ENCODE data around the gene COLEC11. TPM values are rescaled to one million over a fixed set of nuclear protein-coding genes. Genes with fewer than 3 reads are reported as not detected.
"Not testable (repeated sequence)": the region's sequence is repeated elsewhere in the genome, so short reads cannot be mapped to it uniquely, and the experiment has no call there.

Gene COLEC11
- total RNA-seq, 1 experiment from 2014 or later, result 0.39 TPM

- Histone ChIP-seq H3K79me1 (ENCODE audit: insufficient read depth, low read depth, low read length, poor library complexity, severe bottlenecking) (no peaks in the 10 kb centered on the region), H3K4me2 (ENCODE audit: insufficient read depth, insufficient read length, low read length) (no peak overlapping the region), H3K14ac (ENCODE audit: insufficient read depth, low read length) (no peak overlapping the region), H3K23me2 (ENCODE audit: insufficient read length, low read depth, low read length, poor library complexity, severe bottlenecking) (no peaks in the 10 kb centered on the region), H2BK5ac (ENCODE audit: insufficient read length, low read length) (no peak overlapping the region), H3K9ac (ENCODE audit: extremely low read depth, insufficient read length, low read length) (no peak overlapping the region), H3K18ac (ENCODE audit: insufficient read length, low read depth, low read length) (no peak overlapping the region), H3K23ac (ENCODE audit: insufficient read length, low read depth, low read length) (no peak overlapping the region), H2BK15ac (ENCODE audit: low read depth, low read length) (no peak overlapping the region), H2AFZ (ENCODE audit: low read length) (no peak overlapping the region), H3K4me1 (ENCODE audit: insufficient read depth, low read length) (no peaks in the 10 kb centered on the region), H3K56ac (ENCODE audit: insufficient read length, low read depth, low read length) (no peak overlapping the region), H4K20me1 (ENCODE audit: control insufficient read depth, insufficient read depth, insufficient read length) (no peaks in the 10 kb centered on the region), H3K27ac (ENCODE audit: insufficient read length, low read depth, low read length) (no peak overlapping the region), H3K9me3 (ENCODE audit: control insufficient read depth, low read depth, low read length) (no peaks in the 10 kb centered on the region), H2BK20ac (ENCODE audit: low read depth, low read length, poor library complexity, severe bottlenecking) (no peak overlapping the region), H3T11ph (ENCODE audit: low read length) (no peak overlapping the region), H4K8ac (replicated peaks; ENCODE audit: insufficient read length, low read depth, low read length) (no peak overlapping the region), H3K27me3 (ENCODE audit: insufficient read depth, low read length) (no peaks in the 10 kb centered on the region), H2BK12ac (ENCODE audit: insufficient read length, low read depth, low read length) (no peak overlapping the region), H4K5ac (ENCODE audit: insufficient read length, low read depth, low read length) (no peak overlapping the region), H2AK5ac (ENCODE audit: insufficient read length, low read length) (no peak overlapping the region), H3K4ac (ENCODE audit: low read depth, low read length) (no peak overlapping the region), H3K79me2 (ENCODE audit: insufficient read depth, low read length) (no peaks in the 10 kb centered on the region), H2BK120ac (ENCODE audit: low read depth, low read length, poor library complexity, severe bottlenecking) (no peak overlapping the region), H4K91ac (ENCODE audit: insufficient read length, low read depth, low read length) (no peak overlapping the region)
- peaks cover 3% of the 10 kb centered on the region for H3K27me3 Mint-ChIP-seq (ENCODE audit: low read depth)
- no CpG with 5 or more reads among the region's 2 CpGs for WGBS (ENCODE audit: extremely low coverage, insufficient read length, low lambda C conversion rate)
- no peak for DNase-seq
- H3K4me1 Mint-ChIP-seq, result peaks cover 3 to 6% of the 10 kb centered on the region in 2 experiments; a peak in 2 of 4 replicates
- no peak for TF ChIP-seq CTCF (conservative IDR thresholded peaks at IDR 0.05)
- peaks cover 34 to 36% of the 10 kb centered on the region in 2 experiments for H3K9me3 Mint-ChIP-seq
- H3K27ac Mint-ChIP-seq, result no peak overlapping the region
- H3K4me3 Mint-ChIP-seq, result no peak overlapping the region
- peaks cover 0 to 20% (median 11%) of the 10 kb centered on the region in 3 experiments; a peak in 6 of 7 replicates for H3K36me3 Mint-ChIP-seq (ENCODE audit: insufficient read depth in 1 of 3, low read depth in 3 of 3)
These were observed 24.1 kb downstream of the COLEC11 start for GRCh38 chr2:3619033-3619432.

- H2BK12ac ChIP-seq (ENCODE audit: insufficient read length, low read depth, low read length); H4K8ac ChIP-seq (replicated peaks; ENCODE audit: insufficient read length, low read depth, low read length); H3K14ac ChIP-seq (ENCODE audit: insufficient read depth, low read length); H3K27me3 Mint-ChIP-seq (ENCODE audit: low read depth); H3T11ph ChIP-seq (ENCODE audit: low read length); H2BK20ac ChIP-seq (ENCODE audit: low read depth, low read length, poor library complexity, severe bottlenecking); H3K9me3 ChIP-seq (ENCODE audit: control insufficient read depth, low read depth, low read length); H2AK5ac ChIP-seq (ENCODE audit: insufficient read length, low read length); H3K4me1 Mint-ChIP-seq; H2BK120ac ChIP-seq (ENCODE audit: low read depth, low read length, poor library complexity, severe bottlenecking); H3K18ac ChIP-seq (ENCODE audit: insufficient read length, low read depth, low read length); H3K27me3 ChIP-seq (ENCODE audit: insufficient read depth, low read length); H4K91ac ChIP-seq (ENCODE audit: insufficient read length, low read depth, low read length); H3K4me1 ChIP-seq (ENCODE audit: insufficient read depth, low read length); H3K79me1 ChIP-seq (ENCODE audit: insufficient read depth, low read depth, low read length, poor library complexity, severe bottlenecking); H3K27ac ChIP-seq (ENCODE audit: insufficient read length, low read depth, low read length); H3K79me2 ChIP-seq (ENCODE audit: insufficient read depth, low read length); H3K4me2 ChIP-seq (ENCODE audit: insufficient read depth, insufficient read length, low read length); H2AFZ ChIP-seq (ENCODE audit: low read length); DNase-seq; H3K23ac ChIP-seq (ENCODE audit: insufficient read length, low read depth, low read length); H4K20me1 ChIP-seq (ENCODE audit: control insufficient read depth, insufficient read depth, insufficient read length); H2BK5ac ChIP-seq (ENCODE audit: insufficient read length, low read length); H3K9ac ChIP-seq (ENCODE audit: extremely low read depth, insufficient read length, low read length); H2BK15ac ChIP-seq (ENCODE audit: low read depth, low read length); H3K23me2 ChIP-seq (ENCODE audit: insufficient read length, low read depth, low read length, poor library complexity, severe bottlenecking); H3K4me3 Mint-ChIP-seq; H3K27ac Mint-ChIP-seq; H3K56ac ChIP-seq (ENCODE audit: insufficient read length, low read depth, low read length); H3K4ac ChIP-seq (ENCODE audit: low read depth, low read length); H4K5ac ChIP-seq (ENCODE audit: insufficient read length, low read depth, low read length): not testable (repeated sequence)
- peaks cover 34 to 36% of the 10 kb centered on the region in 2 experiments for H3K9me3 Mint-ChIP-seq
- peaks cover 0 to 20% (median 11%) of the 10 kb centered on the region in 3 experiments; a peak in 6 of 7 replicates for H3K36me3 Mint-ChIP-seq (ENCODE audit: insufficient read depth in 1 of 3, low read depth in 3 of 3)
- WGBS (ENCODE audit: extremely low coverage, insufficient read length, low lambda C conversion rate), result no CpG with 5 or more reads among the region's 9 CpGs
These were observed 24.7 kb downstream of the COLEC11 start for GRCh38 chr2:3619661-3620060.

Data from H9 (cell line).